HepG2 (cell line): ENCODE data around the gene CDH23. TPM values are rescaled to one million over a fixed set of nuclear protein-coding genes. Genes with fewer than 3 reads are reported as not detected.
A peak's percentile ranks its signal among the peaks of the same experiment; 100 is the strongest.

Source experiments
- ARNT ChIP-seq: fragments of 450-650 bp; IDR thresholded peaks from 2 replicates; pipeline ENCODE4 v1.6.1; 2017
- CHD2 ChIP-seq: IDR thresholded peaks from 2 replicates; pipeline ENCODE4 v1.6.1; 2011; ENCODE audit warnings: low read depth, low read length, improper control_type of control experiment
- EHMT2 ChIP-seq: fragments of 200-600 bp; sonication (generic); IDR thresholded peaks from 2 replicates; pipeline ENCODE4 v1.7.0; 2017; ENCODE audit warnings: antibody characterized with exemption, low read depth, low read length, borderline replicate concordance
- ELF4 ChIP-seq: sonication (generic); formaldehyde crosslinking; IDR thresholded peaks from 2 replicates; pipeline ENCODE4 v1.5.0; 2020; ENCODE audit warnings: missing genetic modification reagents, mild to moderate bottlenecking, moderate library complexity, borderline replicate concordance
- GMEB1 ChIP-seq: sonication (generic); formaldehyde crosslinking; IDR thresholded peaks from 2 replicates; pipeline ENCODE4 v1.5.1; 2020; ENCODE audit warnings: missing genetic modification reagents, mild to moderate bottlenecking, borderline replicate concordance
- HOMEZ ChIP-seq: IDR thresholded peaks from 2 replicates; pipeline ENCODE4 v1.6.1; 2016; ENCODE audit warnings: low read depth
- JUND ChIP-seq: sonication (generic); formaldehyde crosslinking; IDR thresholded peaks from 2 replicates; pipeline ENCODE4 v1.8.0; 2022; ENCODE audit warnings: mild to moderate bottlenecking, missing genetic modification reagents
- MYPOP ChIP-seq: sonication (generic); formaldehyde crosslinking; IDR thresholded peaks from 2 replicates; pipeline ENCODE4 v1.8.1; 2023; ENCODE audit warnings: mild to moderate bottlenecking, moderate library complexity, missing genetic modification reagents
- NFE2L1 ChIP-seq: sonication (generic); formaldehyde crosslinking; IDR thresholded peaks from 2 replicates; pipeline ENCODE4 v1.4.0; 2020; ENCODE audit warnings: missing genetic modification reagents, mild to moderate bottlenecking, borderline replicate concordance
- NFIC ChIP-seq: IDR thresholded peaks from 2 replicates; pipeline ENCODE4 v1.6.1; 2012; ENCODE audit warnings: mild to moderate bottlenecking, low read length, inconsistent platforms
- NR0B2 ChIP-seq: sonication (generic); formaldehyde crosslinking; IDR thresholded peaks from 2 replicates; pipeline ENCODE4 v1.4.0; 2020; ENCODE audit warnings: mild to moderate bottlenecking, missing genetic modification reagents
- NR2C2 ChIP-seq: sonication (generic); formaldehyde crosslinking; IDR thresholded peaks from 2 replicates; pipeline ENCODE4 v1.4.0; 2020; ENCODE audit warnings: missing genetic modification reagents, mild to moderate bottlenecking, moderate library complexity, borderline replicate concordance
- PBX3 ChIP-seq: sonication (generic); formaldehyde crosslinking; IDR thresholded peaks from 2 replicates; pipeline ENCODE4 v1.8.1; 2023; ENCODE audit warnings: missing genetic modification reagents, inconsistent platforms, borderline replicate concordance
- RARG ChIP-seq: sonication (generic); formaldehyde crosslinking; IDR thresholded peaks from 2 replicates; pipeline ENCODE4 v1.4.0; 2020; ENCODE audit warnings: low read depth, mild to moderate bottlenecking, missing genetic modification reagents
- RNF2 ChIP-seq: fragments of 450-650 bp; conservative IDR thresholded peaks from 2 replicates; pipeline ENCODE4 v1.6.1; 2016; ENCODE audit warnings: low read depth
- SIX1 ChIP-seq: sonication (generic); formaldehyde crosslinking; IDR thresholded peaks from 2 replicates; pipeline ENCODE4 v1.4.0; 2020; ENCODE audit warnings: missing genetic modification reagents, borderline replicate concordance
- STAT6 ChIP-seq: sonication (generic); formaldehyde crosslinking; IDR thresholded peaks from 2 replicates; pipeline ENCODE4 v1.4.0; 2020; ENCODE audit warnings: missing genetic modification reagents, mild to moderate bottlenecking, borderline replicate concordance
- ZFP41 ChIP-seq: sonication (generic); formaldehyde crosslinking; IDR thresholded peaks from 2 replicates; pipeline ENCODE4 v1.4.0; 2020; ENCODE audit warnings: mild to moderate bottlenecking, missing genetic modification reagents, borderline replicate concordance
- ZFYVE20 ChIP-seq: sonication (generic); formaldehyde crosslinking; IDR thresholded peaks from 2 replicates; pipeline ENCODE4 v1.8.0; 2023; ENCODE audit warnings: low read depth, mild to moderate bottlenecking, moderate library complexity, missing genetic modification reagents, borderline replicate concordance
- ZNF782 ChIP-seq: sonication (generic); formaldehyde crosslinking; IDR thresholded peaks from 2 replicates; pipeline ENCODE4 v1.4.0; 2020; ENCODE audit warnings: missing genetic modification reagents, mild to moderate bottlenecking, borderline replicate concordance
- ZSCAN12 ChIP-seq: sonication (generic); formaldehyde crosslinking; IDR thresholded peaks from 2 replicates; pipeline ENCODE4 v1.9.0; 2021; ENCODE audit warnings: mild to moderate bottlenecking, missing genetic modification reagents
- polyA plus RNA-seq, 8 experiments: library from polyadenylated mRNA; depleted of rRNA in 3 of 8; stranded (reverse) in 7 of 8; unstranded in 1 of 8; fragments of >200 nt; fragmentation: Illumina TruSeq in 4 of 8; extraction: Trizol in 4 of 8; gene quantifications; 2 replicates each; pipeline versions ENCODE4 v1.2.1 to v1.2.3, GENCODE V29; 2011 to 2016; ENCODE audit warnings: low read depth in 4 of 8, missing spikeins in 1 of 8, mixed read lengths in 1 of 8; ENCODE audit not compliant: insufficient read depth in 1 of 8
- total RNA-seq, 5 experiments: library from RNA; depleted of rRNA; stranded (reverse); fragments of >200 nt; fragmentation: Illumina TruSeq; extraction: Trizol; gene quantifications; 2 replicates each; pipeline ENCODE4 v1.2.3, GENCODE V29; 2016; ENCODE audit warnings: low read depth in 1 of 5

The CDH23 gene
- total and polyA plus RNA-seq, 2 of the 13 experiments (the other 11 are each of a cell fraction or from before 2014, with no cell fraction given) = 0.13 TPM; not detected in 1

GRCh38 chr10:71767420-71768035 is 370.8 kb downstream of the CDH23 start (continued):
- no peak for TF ChIP-seq RARG (CRISPR knock-in tag)
- no peak for TF ChIP-seq ZSCAN12 (CRISPR knock-in tag)
- no peak for TF ChIP-seq ZFP41
- 0 out of 2 replicates have a peak, but pooled peaks have one; percentile 16 for TF ChIP-seq SIX1 (CRISPR knock-in tag)
- TF ChIP-seq NR0B2 = no peak
- no peak for TF ChIP-seq HOMEZ (CRISPR knock-in tag)
- TF ChIP-seq STAT6 (CRISPR knock-in tag) = 0 out of 2 replicates have a peak, but pooled peaks have one; percentile 2
- no peak for TF ChIP-seq PBX3 (CRISPR knock-in tag)
- no peak for TF ChIP-seq NFIC
- TF ChIP-seq ZFYVE20 (CRISPR knock-in tag) = no peak
- TF ChIP-seq CHD2 = no peak
- TF ChIP-seq JUND (CRISPR knock-in tag) = no peak
- no peak for TF ChIP-seq ZNF782 (CRISPR knock-in tag)
- no peak for TF ChIP-seq ELF4
- peak; percentile 11; the same call in 1 of the 2 replicates for TF ChIP-seq NR2C2 (CRISPR knock-in tag)
- TF ChIP-seq MYPOP = no peak
- TF ChIP-seq RNF2 = no peak
- TF ChIP-seq EHMT2 = no peak
- no peak for TF ChIP-seq ARNT
- no peak for TF ChIP-seq GMEB1
- no peak for TF ChIP-seq NFE2L1 (CRISPR knock-in tag)
